Right lobe of liver (tissue), 6 donors: Measurements from ENCODE around the gene STK31. TPM values are rescaled to one million over a fixed set of nuclear protein-coding genes. Genes with fewer than 3 reads are reported as not detected.
"Not testable (repeated sequence)": the region's sequence is repeated elsewhere in the genome, so short reads cannot be mapped to it uniquely, and the experiment has no call there.

Source experiments
- ATAC-seq, 4 donors: fragments of 200-7000 bp; cut with Tn5 transposase; one replicate each; pipeline ENCODE4 v1.9.1; 2020; ENCODE audit warnings: mild to moderate bottlenecking in 4 of 4, moderate library complexity in 4 of 4
- DNase-seq, 3 donors: peaks; one replicate each; pipeline ENCODE4 v3.0.0-alpha.2; 2020
- H3K27ac ChIP-seq, 3 donors: fragments of 200-600 bp; one replicate each; pipeline ENCODE4 v1.8.0; 2022
- H3K27me3 ChIP-seq, 2 donors: fragments of 200-600 bp; one replicate each; pipeline ENCODE4 v1.8.0; 2022
- H3K36me3 ChIP-seq, 4 donors: fragments of 200-600 bp; sonication (generic) in 1 of 4; one replicate each; pipeline versions ENCODE4 v1.5.1 to v1.8.0; 2017 to 2022; ENCODE audit warnings: control low read depth in 1 of 4
- H3K4me1 ChIP-seq, 4 donors: fragments of 200-600 bp; sonication (generic) in 1 of 4; one replicate each; pipeline versions ENCODE4 v1.5.1 to v1.8.0; 2017 to 2022; ENCODE audit warnings: control low read depth in 1 of 4
- H3K4me3 ChIP-seq, 3 donors: fragments of 200-600 bp; one replicate each; pipeline ENCODE4 v1.8.0; 2022
- H3K9me3 ChIP-seq, 4 donors: fragments of 200-600 bp; sonication (generic) in 1 of 4; one replicate each; pipeline versions ENCODE4 v1.5.1 to v1.8.0; 2017 to 2022; ENCODE audit warnings: control low read depth in 1 of 4
- CTCF ChIP-seq, 4 donors: fragments of 200-600 bp in 3 of 4; fragments of 450-650 bp in 1 of 4; IDR thresholded peaks; one replicate each; pipeline versions ENCODE4 v1.5.1 to v1.8.0; 2016 to 2022; ENCODE audit warnings: antibody characterized with exemption in 4 of 4, mild to moderate bottlenecking in 2 of 4
- POLR2A ChIP-seq: fragments of 450-650 bp; IDR thresholded peaks from one replicate; pipeline ENCODE4 v1.6.1; 2017; ENCODE audit warnings: antibody characterized with exemption, mild to moderate bottlenecking
- WGBS: methylation state at CpG from one replicate; pipeline ENCODE4 v1.1.6; 2018; ENCODE audit warnings: low coverage, low lambda C conversion rate; ENCODE audit not compliant: insufficient coverage; ENCODE audit errors: missing lambda C conversion rate; 5-methylcytosine and 5-hydroxymethylcytosine counted together
- intact Hi-C, 2 donors: fragments of 100-400 bp; cut with DNase I; formaldehyde crosslinking; loops; one replicate each; pipeline versions ENCODE4 v1.11.2 to v1.14.1; 2022
- total RNA-seq, 6 experiments: library from RNA; depleted of rRNA in 2 of 6; stranded (reverse); fragments of >200 nt in 2 of 6; fragmentation: NEBNext Ultra II Directional in 3 of 6; extraction: Animal tissue kit (Norgen Biotek cat#: 25700) in 3 of 6; gene quantifications; one replicate each; pipeline versions ENCODE4 v1.1.0 to v1.2.4, GENCODE V29; 2016 to 2023
- donor health status: DM: no; HTN: yes; CAD: no.
- donor health status: DM: no; HTN: no; CAD: no.
- donor health status: DM: no; HTN: no; CAD: no.
- donor health status: DM: no; HTN: yes; CAD: no.
- donor health status: DM: no; HTN: yes; CAD: no.

STK31 gene
- total RNA-seq, 6 experiments from 2014 or later, result 0.13 to 0.62 (median 0.32) TPM; not detected in 1

GRCh38 chr7:23852135-23852534 is 142.1 kb downstream of the STK31 start:
- TF ChIP-seq POLR2A (no peak), CTCF (IDR thresholded peaks at IDR 0.05) (no peak)
- no peaks in the 10 kb centered on the region for H3K4me1 ChIP-seq
- no peaks in the 10 kb centered on the region for H3K36me3 ChIP-seq
- ATAC-seq (no peak), DNase-seq (no peak)
- intact Hi-C loops, result no loop called here
- H3K4me3 ChIP-seq, result no peak overlapping the region
- H3K27ac ChIP-seq, result no peak overlapping the region
- no peaks in the 10 kb centered on the region for H3K9me3 ChIP-seq
- no peaks in the 10 kb centered on the region for H3K27me3 ChIP-seq
- WGBS, result 26% methylated on average over 1 of the region's 1 CpG

DNA sequence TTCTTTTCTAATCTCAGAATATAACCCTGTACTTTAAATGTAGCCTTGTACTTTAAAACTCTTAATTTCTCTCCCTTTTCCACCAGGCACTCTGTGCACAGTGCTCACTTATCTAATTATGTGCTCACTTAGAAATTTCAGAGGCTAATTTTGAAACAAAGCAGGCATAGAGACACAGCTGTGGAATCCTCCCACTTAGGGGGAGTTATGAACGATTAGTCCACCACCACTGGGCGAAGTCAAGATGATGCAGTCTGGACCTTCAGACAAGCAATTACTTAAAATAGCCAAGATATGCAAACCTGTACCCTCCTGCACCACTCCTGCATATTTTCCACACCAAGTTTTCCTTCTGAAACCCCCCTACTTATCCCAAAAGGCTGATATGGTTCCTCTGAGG is 143.0 kb downstream of the STK31 start:
- no peak overlapping the region for H3K27ac ChIP-seq
- TF ChIP-seq POLR2A (no peak), CTCF (IDR thresholded peaks at IDR 0.05) (no peak)
- WGBS, result 49% methylated on average over 2 of the region's 2 CpGs
- H3K27me3 ChIP-seq, result no peaks in the 10 kb centered on the region
- no peaks in the 10 kb centered on the region for H3K36me3 ChIP-seq
- no peak for ATAC-seq
- H3K9me3 ChIP-seq, result no peaks in the 10 kb centered on the region
- no peaks in the 10 kb centered on the region for H3K4me1 ChIP-seq
- no peak for DNase-seq
- intact Hi-C loops, result no loop called here
- no peak overlapping the region for H3K4me3 ChIP-seq

- H3K9me3 ChIP-seq, result no peaks in the 10 kb centered on the region
- WGBS, result 25% methylated on average over 1 of the region's 1 CpG
- no peak overlapping the region for H3K27ac ChIP-seq
- H3K27me3 ChIP-seq, result no peaks in the 10 kb centered on the region
- peak; percentile 38 to 59 (median 56) for ATAC-seq
- no peaks in the 10 kb centered on the region for H3K36me3 ChIP-seq
- TF ChIP-seq POLR2A (no peak), CTCF (IDR thresholded peaks at IDR 0.05) (peak; percentile 39 to 51 (median 48))
- no peak overlapping the region for H3K4me3 ChIP-seq
- DNase-seq, result no peak
- no peaks in the 10 kb centered on the region for H3K4me1 ChIP-seq
- intact Hi-C loops, result no loop called here
Observed at GRCh38 chr7:23863209-23863787, 153.3 kb downstream of the STK31 start.

DNA sequence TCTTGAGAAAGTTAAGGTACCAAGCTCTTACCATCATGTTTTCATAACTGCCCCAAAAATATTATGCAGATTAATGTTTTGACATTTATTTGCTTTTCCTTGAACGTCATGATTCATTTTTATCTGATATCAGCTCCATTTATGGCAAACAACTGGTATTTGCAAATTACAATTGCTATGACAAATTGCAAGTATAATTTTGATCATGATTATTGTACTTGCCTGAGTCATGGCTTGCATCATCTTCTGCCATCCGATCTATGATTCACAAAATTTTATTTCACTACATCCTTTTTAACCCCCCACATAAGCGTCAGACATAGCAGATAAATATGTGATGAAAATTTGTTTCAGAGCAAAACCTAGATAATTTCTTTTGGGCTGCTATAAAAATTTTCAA is 155.0 kb downstream of the STK31 start:
- TF ChIP-seq POLR2A, result no peak
- WGBS, result 32% methylated on average over 3 of the region's 3 CpGs
- H3K4me3 ChIP-seq, result no peak overlapping the region
- DNase-seq (no peak), ATAC-seq (no peak)
- H3K9me3 ChIP-seq, result no peaks in the 10 kb centered on the region
- no peak overlapping the region for H3K27ac ChIP-seq
- intact Hi-C loops, result no loop called here
- H3K27me3 ChIP-seq, result no peaks in the 10 kb centered on the region
- H3K4me1 ChIP-seq, result no peaks in the 10 kb centered on the region
- no peaks in the 10 kb centered on the region for H3K36me3 ChIP-seq

DNA sequence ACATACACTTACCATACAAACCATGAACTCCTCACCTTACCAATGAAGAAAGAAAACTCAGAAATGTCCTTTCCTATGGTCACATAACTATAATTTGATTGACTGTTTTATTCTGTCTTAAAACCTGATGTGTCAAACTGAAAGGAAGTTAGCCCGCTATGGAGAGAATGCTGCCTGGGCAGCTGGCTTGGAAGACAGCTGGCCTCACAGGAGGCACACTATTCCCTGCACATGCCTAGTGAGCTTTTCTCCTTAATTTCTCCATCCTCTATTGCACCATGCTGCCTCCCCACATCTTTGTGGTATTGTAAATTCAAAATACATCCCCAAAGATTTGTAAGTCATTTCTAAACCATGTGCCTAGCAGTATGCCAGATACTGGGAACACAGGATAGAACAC is 163.3 kb downstream of the STK31 start:
- no CpG with 5 or more reads among the region's 1 CpG for WGBS
- ATAC-seq, result no peak

GRCh38 chr7:23876526-23876925 is 166.5 kb downstream of the STK31 start:
- ATAC-seq, H3K4me1 ChIP-seq, intact Hi-C loops, H3K4me3 ChIP-seq, H3K36me3 ChIP-seq, DNase-seq, H3K27me3 ChIP-seq, H3K9me3 ChIP-seq, H3K27ac ChIP-seq: not testable (repeated sequence)
- WGBS, result 88% methylated on average over 3 of the region's 3 CpGs

More for the DNA sequence above, 163.3 kb downstream of the STK31 start:
- Histone ChIP-seq H3K4me3 (no peak overlapping the region), H3K9me3 (no peaks in the 10 kb centered on the region), H3K27ac (no peak overlapping the region), H3K4me1 (no peaks in the 10 kb centered on the region), H3K27me3 (no peaks in the 10 kb centered on the region), H3K36me3 (no peaks in the 10 kb centered on the region)
- intact Hi-C loops, result no loop called here
- TF ChIP-seq POLR2A (no peak), CTCF (IDR thresholded peaks at IDR 0.05) (no peak)
- DNase-seq, result no peak
